ENCODE measurements around the gene RAB28.

DNA sequence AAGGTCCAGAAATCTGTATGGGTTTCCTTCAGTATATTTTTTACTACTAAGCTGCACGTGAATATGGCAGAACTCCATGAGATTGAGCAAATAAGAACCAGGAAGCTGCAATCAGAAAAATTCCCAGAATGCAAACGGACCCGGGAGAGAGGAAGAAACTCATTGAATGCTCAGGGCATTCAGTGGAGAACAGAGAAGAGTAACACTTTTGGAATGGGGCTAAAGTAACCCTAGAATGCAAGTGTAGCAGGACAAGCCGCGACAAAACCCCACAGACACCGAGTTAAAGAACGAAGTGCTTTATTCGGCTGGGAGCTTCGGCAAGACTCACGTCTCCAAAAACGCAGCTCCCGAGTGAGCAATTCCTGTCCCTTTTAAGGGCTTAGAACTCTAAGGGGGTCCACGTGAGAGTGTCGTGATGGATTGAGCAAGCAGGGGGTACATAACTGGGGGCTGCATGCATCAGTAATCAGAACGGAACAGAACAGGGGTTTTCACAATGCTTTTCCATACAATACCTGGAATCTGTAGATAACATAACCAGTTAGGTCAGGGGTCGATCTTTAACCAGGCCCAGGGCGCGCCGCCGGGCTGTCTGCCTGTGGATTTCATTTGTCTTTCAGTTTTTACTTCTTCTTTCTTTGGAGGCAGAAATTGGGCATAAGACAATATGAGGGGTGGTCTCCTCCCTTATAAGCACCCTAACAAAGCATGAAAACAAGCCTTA, 56.4 kb downstream of the RAB28 start:
- TF ChIP-seq POLR2A (IDR thresholded peaks at IDR 0.05) (no peak), CTCF (IDR thresholded peaks at IDR 0.05) (no peak), POLR2AphosphoS5 (IDR thresholded peaks at IDR 0.05) (no peak), EP300 (IDR thresholded peaks at IDR 0.05) (no peak)
